A549 (cell line): ENCODE measurements around the gene FAM234B. TPM values are rescaled to one million over a fixed set of nuclear protein-coding genes. Genes with fewer than 3 reads are reported as not detected.

Experiments used
- ATAC-seq, 2 experiments: fragments of 200-7000 bp in 1 of 2; fragments of >200 bp in 1 of 2; cut with Nextera tagmentation in 1 of 2; cut with Tn5 transposase in 1 of 2; 3 replicates each; pipeline versions ENCODE4 v1.8.0 to v1.9.1; 2018 to 2020; ENCODE audit warnings: mild to moderate bottlenecking in 1 of 2, moderate library complexity in 1 of 2
- CTCF ChIA-PET: fragments of 300-600 bp; sonication (Branson Sonifier 250); formaldehyde crosslinking; extraction: SDS; loops from one replicate; lab custom pipeline; 2021; ENCODE audit warnings: antibody characterized with exemption, inconsistent platforms; lab: Yijun Ruan, JAX
- POLR2A ChIA-PET: fragments of 350-600 bp; formaldehyde crosslinking; extraction: SDS; loops from one replicate; lab custom pipeline; 2021; ENCODE audit warnings: antibody characterized with exemption, inconsistent platforms; lab: Yijun Ruan, JAX
- DNase-seq, 2 experiments: peaks; one replicate each; pipeline versions ENCODE4 v3.0.0 to v3.0.0-alpha.2; 2011 to 2016; ENCODE audit warnings: low read depth in 1 of 2, low spot score in 1 of 2
- FAIRE-seq: peaks from 2 replicates; lab custom pipeline; 2011; peaks lifted over from hg19 to GRCh38; lab: Jason Lieb, UNC
- H3K27ac ChIP-seq, 2 experiments: fragments of >200 bp; sonication (Bioruptor Twin); formaldehyde crosslinking; 3 replicates each; pipeline ENCODE4 v1.5.1; 2016 to 2017
- H3K4me1 ChIP-seq: fragments of >200 bp; sonication (Bioruptor Twin); formaldehyde crosslinking; 3 replicates; pipeline ENCODE4 v1.6.1; 2016
- H3K4me2 ChIP-seq: fragments of >200 bp; sonication (Bioruptor Twin); formaldehyde crosslinking; 3 replicates; pipeline ENCODE4 v1.6.1; 2016
- H3K4me3 ChIP-seq: fragments of >200 bp; sonication (Bioruptor Twin); formaldehyde crosslinking; 3 replicates; pipeline ENCODE4 v1.5.1; 2016
- H3K9me3 ChIP-seq: fragments of >200 bp; sonication (Bioruptor Twin); formaldehyde crosslinking; 3 replicates; pipeline ENCODE4 v1.6.1; 2016
- CBX2 ChIP-seq: fragments of 200-600 bp; sonication (generic); IDR thresholded peaks from 2 replicates; pipeline ENCODE4 v1.6.1; 2016; ENCODE audit warnings: low read depth, mild to moderate bottlenecking, borderline replicate concordance
- CBX8 ChIP-seq: fragments of 200-600 bp; sonication (generic); IDR thresholded peaks from 2 replicates; pipeline ENCODE4 v1.6.1; 2016
- CHD2 ChIP-seq: fragments of 150-350 bp; IDR thresholded peaks from 2 replicates; pipeline ENCODE4 v1.6.1; 2014; ENCODE audit warnings: low read length; ENCODE audit not compliant: partially characterized antibody
- CHD4 ChIP-seq: fragments of 200-600 bp; sonication (generic); IDR thresholded peaks from 2 replicates; pipeline ENCODE4 v1.6.1; 2016; ENCODE audit warnings: antibody characterized with exemption, mild to moderate bottlenecking, borderline replicate concordance
- CTCF ChIP-seq: fragments of >200 bp; sonication (Bioruptor Twin); formaldehyde crosslinking; IDR thresholded peaks from 3 replicates; pipeline ENCODE4 v1.5.1; 2016
- E2F6 ChIP-seq: IDR thresholded peaks from 2 replicates; pipeline ENCODE4 v1.6.1; 2012; ENCODE audit warnings: low read depth, borderline replicate concordance
- EHF ChIP-seq: fragments of 250-450 bp; sonication (Bioruptor Pico); IDR thresholded peaks from 2 replicates; pipeline ENCODE4 v1.5.0; 2020; ENCODE audit warnings: mild to moderate bottlenecking
- ELK1 ChIP-seq: fragments of 150-350 bp; IDR thresholded peaks from 2 replicates; pipeline ENCODE4 v1.6.1; 2014; ENCODE audit warnings: low read depth, mild to moderate bottlenecking, low read length
- ESRRA ChIP-seq: fragments of 150-350 bp; IDR thresholded peaks from 2 replicates; pipeline ENCODE4 v1.6.1; 2014; ENCODE audit warnings: mild to moderate bottlenecking, low read length, borderline replicate concordance
- FOSL2 ChIP-seq, 2 experiments: fragments of 450-650 bp in 1 of 2; fragments of >200 bp in 1 of 2; sonication (Bioruptor Twin) in 1 of 2; formaldehyde crosslinking; IDR thresholded peaks; 2 replicates each; pipeline versions ENCODE4 v1.5.0 to v1.6.1; 2016 to 2020; ENCODE audit warnings: mild to moderate bottlenecking in 1 of 2, moderate library complexity in 1 of 2
- GATA3 ChIP-seq: IDR thresholded peaks from 2 replicates; pipeline ENCODE4 v1.6.1; 2012; ENCODE audit warnings: borderline replicate concordance
- HES2 ChIP-seq: fragments of >200 bp; sonication (Bioruptor Twin); formaldehyde crosslinking; IDR thresholded peaks from 2 replicates; pipeline ENCODE4 v1.6.1; 2016
- HEYL ChIP-seq: fragments of 250-450 bp; sonication (Bioruptor Pico); IDR thresholded peaks from 2 replicates; pipeline ENCODE4 v1.8.0; 2021; ENCODE audit warnings: mild to moderate bottlenecking, moderate library complexity
- HMGXB4 ChIP-seq: fragments of 250-450 bp; sonication (Bioruptor Pico); IDR thresholded peaks from 2 replicates; pipeline ENCODE4 v1.5.0; 2021; ENCODE audit warnings: mild to moderate bottlenecking, moderate library complexity, borderline replicate concordance
- JUN ChIP-seq, 2 experiments: fragments of >200 bp; sonication (Bioruptor Twin); formaldehyde crosslinking; IDR thresholded peaks; 2 replicates in 1 of 2; 3 replicates in 1 of 2; pipeline ENCODE4 v1.6.1; 2016 to 2017
- MAFK ChIP-seq: fragments of 450-650 bp; IDR thresholded peaks from 2 replicates; pipeline ENCODE4 v1.6.1; 2014; ENCODE audit not compliant: partially characterized antibody
- NFE2L2 ChIP-seq: fragments of 150-350 bp; conservative IDR thresholded peaks from 2 replicates; pipeline ENCODE4 v1.6.1; 2014; ENCODE audit warnings: low read length
- NPAS2 ChIP-seq: fragments of 250-450 bp; sonication (Bioruptor Pico); IDR thresholded peaks from 2 replicates; pipeline ENCODE4 v1.8.0; 2022; ENCODE audit warnings: mild to moderate bottlenecking, moderate library complexity, borderline replicate concordance
- NR3C1 ChIP-seq: fragments of >200 bp; sonication (Bioruptor Twin); formaldehyde crosslinking; IDR thresholded peaks from 3 replicates; pipeline ENCODE4 v1.6.1; 2017
- PBX3 ChIP-seq: IDR thresholded peaks from 2 replicates; pipeline ENCODE4 v1.6.1; 2012
- PHF8 ChIP-seq: fragments of 200-600 bp; sonication (generic); IDR thresholded peaks from 2 replicates; pipeline ENCODE4 v1.6.1; 2016; ENCODE audit warnings: low read depth, mild to moderate bottlenecking, antibody characterized with exemption, moderate library complexity, borderline replicate concordance
- POLR2AphosphoS2 ChIP-seq: conservative IDR thresholded peaks from 2 replicates; pipeline ENCODE4 v1.6.1; 2012; ENCODE audit warnings: low read length, improper control_type of control experiment, inconsistent platforms
- RCOR1 ChIP-seq: fragments of 150-350 bp; IDR thresholded peaks from 2 replicates; pipeline ENCODE4 v1.6.1; 2014; ENCODE audit warnings: antibody characterized with exemption, low read length, low read depth
- ZC3H11A ChIP-seq: fragments of 450-650 bp; IDR thresholded peaks from 2 replicates; pipeline ENCODE4 v1.6.1; 2014; ENCODE audit warnings: antibody characterized with exemption, mild to moderate bottlenecking
- ZFP36 ChIP-seq: fragments of 450-650 bp; IDR thresholded peaks from 2 replicates; pipeline ENCODE4 v1.6.1; 2014; ENCODE audit warnings: borderline replicate concordance; ENCODE audit not compliant: partially characterized antibody
- ZNF302 ChIP-seq: fragments of 250-450 bp; sonication (Bioruptor Pico); IDR thresholded peaks from 2 replicates; pipeline ENCODE4 v1.9.0; 2021; ENCODE audit warnings: inconsistent platforms, mild to moderate bottlenecking, moderate library complexity
- ZSCAN20 ChIP-seq: fragments of 250-450 bp; sonication (Bioruptor Pico); IDR thresholded peaks from 2 replicates; pipeline ENCODE4 v1.8.0; 2022; ENCODE audit warnings: mild to moderate bottlenecking, moderate library complexity
- WGBS: methylation state at CpG from one replicate; pipeline ENCODE4 v1.1.6; 2017; ENCODE audit errors: missing lambda C conversion rate; 5-methylcytosine and 5-hydroxymethylcytosine counted together
- polyA plus RNA-seq, 4 experiments: library from polyadenylated mRNA; depleted of rRNA in 3 of 4; stranded (reverse); fragments of >200 nt; fragmentation: RNase III in 1 of 4; extraction: RNeasy Plus Mini Kit Qiagen cat#74134 plus additional on column Dnase treatment in 1 of 4; gene quantifications; 2 replicates in 3 of 4; 3 replicates in 1 of 4; pipeline ENCODE4 v1.2.3, GENCODE V29; 2011 to 2017

The FAM234B gene
- polyA plus RNA-seq, 2 of the 4 experiments (the other 2 are of a cell fraction), result 2.6 to 7.5 TPM

- ATAC-seq (no peak), DNase-seq (no peak), FAIRE-seq (no peak)
- no peaks in the 10 kb centered on the region for H3K9me3 ChIP-seq
- WGBS, result 80% methylated on average over 4 of the region's 4 CpGs
- peaks cover 5% of the 10 kb centered on the region for H3K4me1 ChIP-seq
- H3K4me2 ChIP-seq, result no peak overlapping the region
- H3K4me3 ChIP-seq, result no peak overlapping the region
- POLR2A ChIA-PET, result no interaction called here
- TF ChIP-seq MAFK, result no peak
- no peak for TF ChIP-seq ELK1
- no peak for TF ChIP-seq E2F6
- TF ChIP-seq FOSL2 (IDR thresholded peaks at IDR 0.05), result no peak
- TF ChIP-seq FOSL2 (CRISPR knock-in tag; IDR thresholded peaks at IDR 0.05), result no peak
- TF ChIP-seq NFE2L2, result no peak
- no peak for TF ChIP-seq ZFP36
- TF ChIP-seq ZC3H11A, result no peak
- TF ChIP-seq CHD2, result no peak
- no peak for TF ChIP-seq GATA3
- TF ChIP-seq CBX8, result no peak
- no peak for TF ChIP-seq NR3C1
- no peak for TF ChIP-seq CBX2
- no peak overlapping the region for H3K27ac ChIP-seq
- CTCF ChIA-PET, result interaction anchor here (0.6 to 4.4 kb wide), 12 partner anchors 9 to 299 kb away, joined by 3 to 33 read pairs (median 4); partner anchors contain the start of gene EMP1
These were observed 44.3 kb downstream of the FAM234B start for GRCh38 chr12:13088496-13088895.

- no peak overlapping the region for H3K27ac ChIP-seq
- FAIRE-seq (no peak), DNase-seq (no peak), ATAC-seq (no peak)
- no peaks in the 10 kb centered on the region for H3K9me3 ChIP-seq
- H3K4me2 ChIP-seq, result no peak overlapping the region
- 86% methylated on average over 4 of the region's 4 CpGs for WGBS
- POLR2A ChIA-PET, result no interaction called here
- no peak overlapping the region for H3K4me3 ChIP-seq
- H3K4me1 ChIP-seq, result peaks cover 20% of the 10 kb centered on the region
- CTCF ChIA-PET, result interaction anchor here (0.6 to 4.4 kb wide), 7 partner anchors 8 to 445 kb away, joined by 3 to 33 read pairs (median 5); no protein-coding TSS in a partner anchor
- TF ChIP-seq CHD4 (no peak), ZNF302 (CRISPR knock-in tag) (no peak), RCOR1 (no peak), CTCF (no peak), EHF (CRISPR knock-in tag) (no peak), ZFP36 (no peak), PHF8 (no peak), HMGXB4 (CRISPR knock-in tag) (no peak), NPAS2 (CRISPR knock-in tag) (no peak), JUN (IDR thresholded peaks at IDR 0.05) (no peak), ZSCAN20 (no peak), FOSL2 (IDR thresholded peaks at IDR 0.05) (no peak), FOSL2 (CRISPR knock-in tag; IDR thresholded peaks at IDR 0.05) (no peak), HES2 (no peak), HEYL (CRISPR knock-in tag) (no peak), NR3C1 (no peak), POLR2AphosphoS2 (no peak), PBX3 (no peak), ESRRA (no peak)
These were observed 45.9 kb downstream of the FAM234B start for GRCh38 chr12:13090054-13090453.
